Vagina (tissue), 2 donors: ENCODE results near the gene ADARB2.

Source experiments
- CTCF ChIP-seq, 3 experiments: fragments of 450-650 bp in 2 of 3; fragments of 200-600 bp in 1 of 3; sonication (generic) in 1 of 3; IDR thresholded peaks; one replicate each; pipeline ENCODE4 v1.5.1; 2017 to 2019; ENCODE audit warnings: antibody characterized with exemption in 3 of 3, mild to moderate bottlenecking in 2 of 3, moderate library complexity in 2 of 3
- POLR2A ChIP-seq, 2 donors: fragments of 450-650 bp; IDR thresholded peaks; one replicate each; pipeline ENCODE4 v1.6.1; 2017; ENCODE audit warnings: antibody characterized with exemption in 2 of 2, mild to moderate bottlenecking in 2 of 2, moderate library complexity in 2 of 2

GRCh38 chr10:1189166-1190051 is 547.9 kb downstream of the ADARB2 start:
- no peak for TF ChIP-seq CTCF (IDR thresholded peaks at IDR 0.05)
- no peak for TF ChIP-seq POLR2A (IDR thresholded peaks at IDR 0.05)
